ENCODE data around the gene ALOX5AP.

DNA sequence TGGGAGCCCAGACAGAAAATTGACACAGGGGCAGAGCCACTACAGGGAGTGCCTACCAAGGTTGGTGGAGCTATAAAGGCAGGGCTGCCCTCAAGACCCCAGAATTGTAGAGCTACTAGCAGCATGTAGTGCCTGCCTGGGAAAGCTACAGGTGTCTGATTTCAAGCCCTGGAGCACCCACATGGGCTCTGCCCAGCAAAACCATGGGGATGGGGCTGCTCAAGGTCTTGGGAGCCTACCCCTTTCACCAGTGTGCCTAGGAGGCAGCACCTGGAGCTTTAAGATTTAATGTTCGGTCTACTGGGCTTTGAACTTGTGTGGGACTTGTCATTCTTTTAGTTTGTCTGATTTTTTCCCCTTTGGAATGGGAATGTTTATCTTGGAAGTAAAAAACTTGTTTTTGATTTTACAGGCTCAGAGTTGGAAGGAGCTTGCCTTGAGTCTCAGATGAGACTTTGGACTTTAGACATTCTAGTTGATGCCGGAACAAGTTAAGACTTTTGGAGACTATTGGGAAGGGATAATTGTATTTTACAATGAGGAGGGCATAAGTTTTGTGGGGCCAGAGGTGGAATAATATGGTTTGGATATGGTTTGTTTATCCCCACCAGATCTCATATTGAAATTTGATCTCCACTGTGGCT, 45.1 kb downstream of the ALOX5AP start:
- no peak for TF ChIP-seq CTCF (IDR thresholded peaks at IDR 0.05; ENCODE audit: low read length)
- TF ChIP-seq EZH2 (optimal IDR thresholded peaks at IDR 0.05; ENCODE audit: low read depth, low read length), result no peak
- no peak for TF ChIP-seq EZH2phosphoT487 (IDR thresholded peaks at IDR 0.05; ENCODE audit: low read length)

Data from MM.1S (cell line).